Gastroesophageal sphincter (tissue), 4 donors: ENCODE results near the gene RRP1B. TPM values are rescaled to one million over a fixed set of nuclear protein-coding genes. Genes with fewer than 3 reads are reported as not detected.

Experiments used
- ATAC-seq: fragments of 150-250 bp; one replicate; pipeline ENCODE4 v1.9.1; 2016; ENCODE audit warnings: mild to moderate bottlenecking, moderate library complexity
- H3K27ac ChIP-seq, 4 donors: fragments of 200-600 bp; sonication (generic) in 3 of 4; 1 replicate in 3 of 4; 2 replicates in 1 of 4; pipeline ENCODE4 v1.5.1; 2016 to 2019
- H3K27me3 ChIP-seq: fragments of 200-600 bp; sonication (generic); one replicate; pipeline ENCODE4 v1.5.1; 2019
- H3K36me3 ChIP-seq, 2 donors: fragments of 200-600 bp; sonication (generic); one replicate each; pipeline ENCODE4 v1.5.1; 2019; ENCODE audit warnings: control low read depth in 1 of 2
- H3K4me1 ChIP-seq, 3 donors: fragments of 200-600 bp; sonication (generic); 1 replicate in 2 of 3; 2 replicates in 1 of 3; pipeline ENCODE4 v1.5.1; 2016 to 2019; ENCODE audit warnings: control low read depth in 2 of 3
- H3K4me3 ChIP-seq, 2 donors: fragments of 200-600 bp; sonication (generic); one replicate each; pipeline ENCODE4 v1.5.1; 2019; ENCODE audit warnings: mild to moderate bottlenecking in 1 of 2, moderate library complexity in 1 of 2
- H3K9me3 ChIP-seq, 3 donors: fragments of 200-600 bp; sonication (generic); one replicate each; pipeline ENCODE4 v1.5.1; 2017 to 2019; ENCODE audit warnings: control low read depth in 2 of 3
- EP300 ChIP-seq: sonication (generic); formaldehyde crosslinking; IDR thresholded peaks from one replicate; pipeline ENCODE4 v1.6.1; 2017; ENCODE audit warnings: antibody characterized with exemption, mild to moderate bottlenecking
- POLR2A ChIP-seq, 2 donors: fragments of 450-650 bp; IDR thresholded peaks; one replicate each; pipeline ENCODE4 v1.6.1; 2017; ENCODE audit warnings: antibody characterized with exemption in 2 of 2, mild to moderate bottlenecking in 2 of 2, moderate library complexity in 1 of 2
- POLR2AphosphoS5 ChIP-seq: sonication (generic); formaldehyde crosslinking; IDR thresholded peaks from one replicate; pipeline ENCODE4 v1.6.1; 2017; ENCODE audit warnings: antibody characterized with exemption
- WGBS, 2 donors: methylation state at CpG; one replicate each; pipeline ENCODE4 v1.1.5; 2018; ENCODE audit warnings: low coverage in 1 of 2; 5-methylcytosine and 5-hydroxymethylcytosine counted together
- total RNA-seq, 4 donors: library from RNA; depleted of rRNA; stranded (reverse); fragments of >200 nt; gene quantifications; one replicate each; pipeline ENCODE4 v1.1.0, GENCODE V29; 2016
- TF ChIP-seq, protein P1 (sequence below), 4 experiments: fragments of 200-600 bp in 2 of 4; fragments of 450-650 bp in 2 of 4; sonication (generic) in 1 of 4; IDR thresholded peaks; one replicate each; pipeline ENCODE4 v1.5.1; 2017 to 2019; ENCODE audit warnings: antibody characterized with exemption in 4 of 4, mild to moderate bottlenecking in 2 of 4, moderate library complexity in 2 of 4

The RRP1B gene
- total RNA-seq, 4 donors from 2014 or later = 17.8 to 23.7 (median 21.2) TPM

DNA sequence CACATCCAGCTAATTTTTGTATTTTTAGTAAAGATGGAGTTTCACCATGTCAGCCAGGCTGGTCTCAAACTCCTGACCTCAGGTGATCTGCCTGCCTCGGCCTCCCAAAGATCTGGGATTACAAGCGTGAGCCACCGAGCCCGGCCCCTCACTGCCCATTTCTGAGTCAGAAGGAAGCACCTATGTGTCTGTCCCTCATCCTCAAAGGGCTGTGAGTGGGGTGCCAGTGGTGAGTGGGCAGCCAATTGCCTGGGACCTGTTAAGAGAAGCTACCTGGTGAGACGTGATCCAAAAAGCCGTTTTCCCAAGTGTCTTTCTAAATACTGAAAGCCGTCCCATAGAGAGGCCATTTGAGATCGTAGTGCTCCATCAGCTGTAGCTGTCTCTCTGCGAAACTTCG lies 32.4 kb downstream of the RRP1B start:
- H3K36me3 ChIP-seq = peaks cover 0 to 97% of the 10 kb centered on the region in 2 donors
- ATAC-seq = no peak
- WGBS, 2 donors = 95% methylated on average over 4 of the region's 10 CpGs; no CpG with 5 or more reads in 1 of the 2 donors
- H3K4me1 ChIP-seq = no peaks in the 10 kb centered on the region
- H3K27ac ChIP-seq = no peak overlapping the region
- no peaks in the 10 kb centered on the region for H3K27me3 ChIP-seq
- H3K9me3 ChIP-seq = no peaks in the 10 kb centered on the region
- TF ChIP-seq EP300 (no peak), POLR2A (IDR thresholded peaks at IDR 0.05) (no peak), POLR2AphosphoS5 (no peak)
- TF ChIP-seq, protein P1, sequence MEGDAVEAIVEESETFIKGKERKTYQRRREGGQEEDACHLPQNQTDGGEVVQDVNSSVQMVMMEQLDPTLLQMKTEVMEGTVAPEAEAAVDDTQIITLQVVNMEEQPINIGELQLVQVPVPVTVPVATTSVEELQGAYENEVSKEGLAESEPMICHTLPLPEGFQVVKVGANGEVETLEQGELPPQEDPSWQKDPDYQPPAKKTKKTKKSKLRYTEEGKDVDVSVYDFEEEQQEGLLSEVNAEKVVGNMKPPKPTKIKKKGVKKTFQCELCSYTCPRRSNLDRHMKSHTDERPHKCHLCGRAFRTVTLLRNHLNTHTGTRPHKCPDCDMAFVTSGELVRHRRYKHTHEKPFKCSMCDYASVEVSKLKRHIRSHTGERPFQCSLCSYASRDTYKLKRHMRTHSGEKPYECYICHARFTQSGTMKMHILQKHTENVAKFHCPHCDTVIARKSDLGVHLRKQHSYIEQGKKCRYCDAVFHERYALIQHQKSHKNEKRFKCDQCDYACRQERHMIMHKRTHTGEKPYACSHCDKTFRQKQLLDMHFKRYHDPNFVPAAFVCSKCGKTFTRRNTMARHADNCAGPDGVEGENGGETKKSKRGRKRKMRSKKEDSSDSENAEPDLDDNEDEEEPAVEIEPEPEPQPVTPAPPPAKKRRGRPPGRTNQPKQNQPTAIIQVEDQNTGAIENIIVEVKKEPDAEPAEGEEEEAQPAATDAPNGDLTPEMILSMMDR (IDR thresholded peaks at IDR 0.05) = no peak
- no peak overlapping the region for H3K4me3 ChIP-seq

DNA sequence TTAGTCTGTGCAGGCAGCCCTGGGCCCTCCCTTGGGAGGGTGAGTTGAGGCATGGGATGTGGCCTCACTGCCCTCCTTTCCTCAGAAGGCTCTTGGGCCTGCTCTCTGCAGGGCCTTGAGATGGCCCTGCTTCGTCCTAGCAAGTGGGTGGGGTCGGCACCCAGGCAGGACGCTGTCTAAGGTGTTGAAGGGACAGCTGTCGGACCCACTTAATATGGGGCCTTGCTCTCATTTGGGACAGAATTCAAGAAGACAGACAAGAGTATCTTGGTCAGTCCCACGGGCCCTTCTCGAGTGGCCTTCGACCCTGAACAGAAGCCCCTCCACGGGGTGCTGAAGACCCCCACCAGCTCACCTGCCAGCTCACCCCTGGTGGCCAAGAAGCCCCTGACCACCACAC lies 33.6 kb downstream of the RRP1B start:
- Histone ChIP-seq H3K36me3 (peaks cover 0 to 90% of the 10 kb centered on the region in 2 donors), H3K9me3 (no peaks in the 10 kb centered on the region), H3K27ac (no peak overlapping the region), H3K4me1 (no peaks in the 10 kb centered on the region), H3K27me3 (no peaks in the 10 kb centered on the region), H3K4me3 (no peak overlapping the region)
- WGBS, 2 donors = 88 to 100% methylated on average over 1 to 7 of the region's 8 CpGs
- TF ChIP-seq EP300 (no peak), POLR2AphosphoS5 (no peak), POLR2A (IDR thresholded peaks at IDR 0.05) (no peak)
- TF ChIP-seq, protein P1 (IDR thresholded peaks at IDR 0.05) = no peak
- peak; percentile 16 for ATAC-seq

DNA sequence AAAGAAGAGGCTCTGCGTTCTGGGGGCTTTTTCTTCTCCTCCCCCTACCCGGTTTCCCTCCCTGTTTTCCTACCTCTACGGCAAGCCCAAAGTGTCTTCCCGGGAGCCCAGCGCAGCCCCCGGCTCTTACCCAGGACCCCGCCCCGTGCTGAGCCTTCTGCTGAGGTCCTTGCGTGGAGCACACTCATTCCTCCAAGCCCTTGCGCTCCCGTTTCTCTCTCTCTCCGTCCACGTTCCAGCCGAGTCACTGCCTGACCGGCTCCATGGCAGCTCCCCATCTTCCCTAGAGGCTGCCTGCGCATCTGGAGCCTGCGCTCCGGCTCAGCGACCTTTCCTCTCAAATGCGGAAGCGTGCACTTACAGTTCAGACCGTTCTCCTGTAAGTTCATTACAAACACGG lies 34.6 kb downstream of the RRP1B start:
- H3K4me3 ChIP-seq = no peak overlapping the region
- no peaks in the 10 kb centered on the region for H3K4me1 ChIP-seq
- WGBS, 2 donors = 76 to 96% methylated on average over 9 to 17 of the region's 23 CpGs
- no peak for ATAC-seq
- H3K36me3 ChIP-seq = peaks cover 0 to 79% of the 10 kb centered on the region in 2 donors
- H3K9me3 ChIP-seq = no peaks in the 10 kb centered on the region
- no peaks in the 10 kb centered on the region for H3K27me3 ChIP-seq
- H3K27ac ChIP-seq = no peak overlapping the region
- TF ChIP-seq POLR2A (IDR thresholded peaks at IDR 0.05) (no peak), POLR2AphosphoS5 (no peak), EP300 (no peak)
- TF ChIP-seq, protein P1 (IDR thresholded peaks at IDR 0.05) = no peak

GRCh38 chr21:43694437-43695079 lies 35.2 kb downstream of the RRP1B start:
- TF ChIP-seq POLR2AphosphoS5 (no peak), POLR2A (IDR thresholded peaks at IDR 0.05) (no peak)
- peaks cover 0 to 74% of the 10 kb centered on the region in 2 donors for H3K36me3 ChIP-seq
- ATAC-seq = no peak
- no peak overlapping the region for H3K4me3 ChIP-seq
- H3K4me1 ChIP-seq = no peaks in the 10 kb centered on the region
- WGBS, 2 donors = 81 to 87% methylated on average over 5 to 8 of the region's 27 CpGs
- no peaks in the 10 kb centered on the region for H3K27me3 ChIP-seq
- H3K9me3 ChIP-seq = no peaks in the 10 kb centered on the region
- H3K27ac ChIP-seq = no peak overlapping the region

GRCh38 chr21:43696214-43696613 lies 36.9 kb downstream of the RRP1B start:
- TF ChIP-seq POLR2AphosphoS5 = no peak
- TF ChIP-seq, protein P1 (IDR thresholded peaks at IDR 0.05) = no peak
- no peak for TF ChIP-seq POLR2A (IDR thresholded peaks at IDR 0.05)
- no peak for TF ChIP-seq EP300
- H3K4me1 ChIP-seq = no peaks in the 10 kb centered on the region
- peaks cover 0 to 57% of the 10 kb centered on the region in 2 donors for H3K36me3 ChIP-seq
- ATAC-seq = no peak
- H3K27ac ChIP-seq = no peak overlapping the region
- WGBS, 2 donors = 100% methylated on average over 1 to 2 of the region's 17 CpGs
- no peak overlapping the region for H3K4me3 ChIP-seq
- no peaks in the 10 kb centered on the region for H3K9me3 ChIP-seq
- no peaks in the 10 kb centered on the region for H3K27me3 ChIP-seq
